GM18505 (cell line): ENCODE measurements around the gene MEP1B.
"Not testable (repeated sequence)": the region's sequence is repeated elsewhere in the genome, so short reads cannot be mapped to it uniquely, and the experiment has no call there.

Experiments
- ATAC-seq: cut with Tn5 transposase; IDR thresholded peaks from one replicate; pipeline ENCODE4 v1.9.1; 2021; ENCODE audit not compliant: unreplicated experiment
- POLR2A ChIP-seq: IDR thresholded peaks from 4 replicates; pipeline ENCODE4 v1.6.1; 2011; ENCODE audit warnings: borderline replicate concordance; ENCODE audit not compliant: insufficient read depth, insufficient read length; ENCODE audit errors: extremely low read depth

The MEP1B gene

GRCh38 chr18:32189790-32190189 is at the start of gene MEP1B:
Gene MEP1B, plus strand, starts transcription at chr18:32190039. Its CDS starts 32 bp downstream, at chr18:32190071.
- no peak for TF ChIP-seq POLR2A
- no peak for ATAC-seq

GRCh38 chr18:32148185-32148870 is 41.5 kb upstream of the MEP1B start:
- ATAC-seq, result no peak
- TF ChIP-seq POLR2A, result no peak

GRCh38 chr18:32152705-32153448 is 37.0 kb upstream of the MEP1B start:
- no peak for TF ChIP-seq POLR2A
- peak; percentile 95 for ATAC-seq

GRCh38 chr18:32156855-32157254 is 33.0 kb upstream of the MEP1B start:
- ATAC-seq, result no peak
- no peak for TF ChIP-seq POLR2A

- TF ChIP-seq POLR2A, result no peak
- no peak for ATAC-seq
These were observed 32.3 kb upstream of the MEP1B start for GRCh38 chr18:32157580-32157979.

GRCh38 chr18:32158108-32158624 is 31.7 kb upstream of the MEP1B start:
- peak; percentile 89 for ATAC-seq
- no peak for TF ChIP-seq POLR2A

GRCh38 chr18:32158631-32159030 is 31.2 kb upstream of the MEP1B start:
- not testable (repeated sequence) for ATAC-seq

GRCh38 chr18:32160547-32160946 is 29.3 kb upstream of the MEP1B start:
- no peak for TF ChIP-seq POLR2A
- ATAC-seq, result no peak

GRCh38 chr18:32167980-32168730 is 21.7 kb upstream of the MEP1B start:
- TF ChIP-seq POLR2A, result no peak
- no peak for ATAC-seq

GRCh38 chr18:32173654-32174053 is 16.2 kb upstream of the MEP1B start:
- ATAC-seq, result no peak
- no peak for TF ChIP-seq POLR2A

GRCh38 chr18:32174719-32175118 is 15.1 kb upstream of the MEP1B start:
- no peak for TF ChIP-seq POLR2A
- ATAC-seq, result no peak

GRCh38 chr18:32175265-32175664 is 14.6 kb upstream of the MEP1B start:
- ATAC-seq, result no peak
- TF ChIP-seq POLR2A, result no peak

GRCh38 chr18:32176745-32177144 is 13.1 kb upstream of the MEP1B start:
- ATAC-seq, result not testable (repeated sequence)
